Measurements from ENCODE around the gene REM2. TPM values are rescaled to one million over a fixed set of nuclear protein-coding genes. Genes with fewer than 3 reads are reported as not detected.

The REM2 gene
- total RNA-seq, 1 donor from 2014 or later: 0.18 TPM

DNA sequence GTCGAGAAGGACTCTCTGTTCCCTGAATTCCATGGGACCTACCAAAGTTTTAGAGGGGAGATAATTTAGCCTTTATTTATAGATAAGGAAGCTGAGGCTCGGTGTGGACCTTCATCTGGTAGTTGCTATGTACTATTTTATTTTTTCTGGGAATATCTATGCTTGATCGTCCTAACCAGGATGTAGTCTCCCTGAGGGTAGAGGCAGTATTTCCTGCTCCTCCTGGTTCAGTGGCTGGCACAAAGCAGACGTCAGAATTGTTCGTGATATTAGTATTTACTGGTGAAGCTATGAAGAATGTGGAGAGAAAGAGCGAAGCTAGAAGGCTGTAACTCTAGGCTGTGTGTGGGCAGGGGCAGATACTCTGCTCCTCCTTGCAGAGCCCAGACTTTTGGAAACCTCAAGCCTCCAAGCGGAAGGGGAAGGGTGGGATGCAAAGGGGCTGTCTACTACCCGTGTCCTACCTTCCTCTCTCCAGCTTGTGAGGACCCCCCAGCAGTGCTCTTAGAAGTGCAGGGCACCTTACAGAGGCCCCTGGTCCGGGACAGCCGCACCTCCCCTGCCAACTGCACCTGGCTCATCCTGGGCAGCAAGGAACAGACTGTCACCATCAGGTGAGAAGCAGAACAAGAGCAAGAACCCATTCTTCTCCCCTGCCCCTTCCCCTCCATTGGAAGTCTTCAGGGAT, 10.0 kb upstream of the REM2 start:
- DNase-seq (ENCODE audit: low spot score): no peak

DNA sequence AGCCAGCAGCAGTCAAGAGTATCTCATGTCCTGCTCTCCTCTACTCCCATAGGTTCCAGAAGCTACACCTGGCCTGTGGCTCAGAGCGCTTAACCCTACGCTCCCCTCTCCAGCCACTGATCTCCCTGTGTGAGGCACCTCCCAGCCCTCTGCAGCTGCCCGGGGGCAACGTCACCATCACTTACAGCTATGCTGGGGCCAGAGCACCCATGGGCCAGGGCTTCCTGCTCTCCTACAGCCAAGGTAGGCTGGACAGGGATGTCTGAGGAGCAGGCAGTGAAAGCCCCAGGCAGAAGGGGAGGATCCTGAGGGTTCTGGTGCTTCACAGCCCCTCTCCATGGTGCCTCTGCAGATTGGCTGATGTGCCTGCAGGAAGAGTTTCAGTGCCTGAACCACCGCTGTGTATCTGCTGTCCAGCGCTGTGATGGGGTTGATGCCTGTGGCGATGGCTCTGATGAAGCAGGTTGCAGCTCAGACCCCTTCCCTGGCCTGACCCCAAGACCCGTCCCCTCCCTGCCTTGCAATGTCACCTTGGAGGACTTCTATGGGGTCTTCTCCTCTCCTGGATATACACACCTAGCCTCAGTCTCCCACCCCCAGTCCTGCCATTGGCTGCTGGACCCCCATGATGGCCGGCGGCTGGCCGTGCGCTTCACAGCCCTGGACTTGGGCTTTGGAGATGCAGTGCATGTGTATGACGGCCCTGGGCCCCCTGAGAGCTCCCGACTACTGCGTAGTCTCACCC, 7.8 kb upstream of the REM2 start:
- no peak for DNase-seq (ENCODE audit: low spot score)

DNA sequence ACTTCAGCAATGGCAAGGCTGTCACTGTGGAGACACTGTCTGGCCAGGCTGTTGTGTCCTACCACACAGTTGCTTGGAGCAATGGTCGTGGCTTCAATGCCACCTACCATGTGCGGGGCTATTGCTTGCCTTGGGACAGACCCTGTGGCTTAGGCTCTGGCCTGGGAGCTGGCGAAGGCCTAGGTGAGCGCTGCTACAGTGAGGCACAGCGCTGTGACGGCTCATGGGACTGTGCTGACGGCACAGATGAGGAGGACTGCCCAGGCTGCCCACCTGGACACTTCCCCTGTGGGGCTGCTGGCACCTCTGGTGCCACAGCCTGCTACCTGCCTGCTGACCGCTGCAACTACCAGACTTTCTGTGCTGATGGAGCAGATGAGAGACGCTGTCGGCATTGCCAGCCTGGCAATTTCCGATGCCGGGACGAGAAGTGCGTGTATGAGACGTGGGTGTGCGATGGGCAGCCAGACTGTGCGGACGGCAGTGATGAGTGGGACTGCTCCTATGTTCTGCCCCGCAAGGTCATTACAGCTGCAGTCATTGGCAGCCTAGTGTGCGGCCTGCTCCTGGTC, 7.2 kb upstream of the REM2 start:
- DNase-seq (ENCODE audit: low spot score): no peak

- no peak for DNase-seq (ENCODE audit: low spot score)
Observed at GRCh38 chr14:22877000-22877501, 6.0 kb upstream of the REM2 start.

- DNase-seq (ENCODE audit: low spot score): no peak
Observed at GRCh38 chr14:22878271-22879246, 4.5 kb upstream of the REM2 start.

- DNase-seq (ENCODE audit: low spot score): no peak
Observed at GRCh38 chr14:22882064-22882463, 958 bp upstream of the REM2 start.

DNA sequence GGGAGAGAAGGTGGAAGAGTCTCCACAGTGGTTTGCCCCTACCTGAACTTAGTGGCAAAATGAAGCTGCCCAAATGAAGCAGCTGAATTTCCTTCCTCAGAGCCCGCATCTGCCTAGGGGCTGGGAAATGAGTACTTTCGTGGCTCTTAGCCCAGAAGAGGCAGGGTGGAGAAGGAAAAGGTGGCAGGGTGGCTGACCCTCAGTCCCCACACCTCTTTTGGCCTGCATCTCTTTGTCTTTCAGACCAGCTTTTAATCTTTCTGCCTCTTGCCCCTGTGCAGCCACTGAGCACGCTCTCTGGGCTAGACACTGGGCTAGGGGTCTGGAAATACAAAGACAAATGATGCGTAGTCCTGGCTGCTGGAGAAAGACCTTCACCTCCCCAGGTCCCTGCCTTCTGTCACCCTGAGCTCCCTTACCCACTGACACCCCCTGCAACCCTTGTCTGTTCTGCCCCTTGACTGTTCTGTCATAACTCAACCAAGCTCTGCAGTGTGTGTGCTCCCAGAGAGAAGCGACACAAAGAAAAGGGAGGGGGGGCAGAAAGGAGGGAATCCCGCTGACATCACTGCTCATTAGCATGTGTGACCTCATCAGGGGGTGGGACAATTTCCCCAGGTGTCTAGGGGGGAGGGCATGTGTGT, 371 bp upstream of the REM2 start:
- DNase-seq (ENCODE audit: low spot score): no peak

- no peak for DNase-seq (ENCODE audit: low spot score)
Observed at GRCh38 chr14:22884076-22884737, 1.2 kb downstream of the REM2 start.

DNA sequence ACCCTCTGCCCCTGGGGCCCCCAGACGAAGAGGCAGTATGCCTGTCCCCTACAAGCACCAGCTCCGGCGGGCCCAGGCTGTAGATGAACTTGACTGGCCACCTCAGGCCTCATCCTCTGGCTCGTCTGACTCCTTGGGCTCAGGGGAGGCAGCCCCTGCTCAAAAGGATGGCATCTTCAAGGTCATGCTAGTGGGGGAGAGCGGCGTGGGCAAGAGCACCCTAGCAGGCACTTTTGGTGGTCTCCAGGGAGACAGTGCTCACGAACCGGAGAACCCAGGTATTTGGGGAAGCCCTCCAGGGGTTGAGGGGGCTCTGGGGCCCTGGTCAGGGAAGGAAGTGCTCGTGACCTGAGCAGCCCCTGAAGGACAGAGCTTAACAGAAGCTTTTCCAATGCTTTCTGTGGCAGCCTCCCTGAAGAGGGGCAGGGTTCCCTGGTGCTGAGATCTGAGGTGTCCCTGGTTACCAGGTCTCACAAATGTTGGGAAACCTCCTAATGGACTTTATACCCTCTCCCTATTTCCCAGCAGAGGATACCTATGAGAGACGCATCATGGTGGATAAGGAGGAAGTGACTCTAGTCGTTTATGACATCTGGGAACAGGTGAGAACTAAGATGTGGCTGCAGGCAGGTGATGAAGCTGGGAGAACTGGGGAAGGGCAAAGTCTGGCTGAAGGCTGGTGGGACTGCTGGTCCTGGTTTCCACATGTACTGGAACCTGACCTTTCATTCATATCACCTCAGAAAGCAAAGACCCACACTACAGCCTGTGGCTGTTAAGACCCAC, 1.9 kb downstream of the REM2 start:
- no peak for DNase-seq (ENCODE audit: low spot score)

GRCh38 chr14:22885975-22886374, 3.0 kb downstream of the REM2 start:
- DNase-seq (ENCODE audit: low spot score): no peak

GRCh38 chr14:22886500-22887259, 3.7 kb downstream of the REM2 start:
- peak; percentile 81 for DNase-seq (ENCODE audit: low spot score)

- DNase-seq (ENCODE audit: low spot score): peak; percentile 81
Observed at GRCh38 chr14:22887260-22887989, 4.4 kb downstream of the REM2 start.

GRCh38 chr14:22887990-22888378, 5.0 kb downstream of the REM2 start:
- DNase-seq (ENCODE audit: low spot score): no peak

DNA sequence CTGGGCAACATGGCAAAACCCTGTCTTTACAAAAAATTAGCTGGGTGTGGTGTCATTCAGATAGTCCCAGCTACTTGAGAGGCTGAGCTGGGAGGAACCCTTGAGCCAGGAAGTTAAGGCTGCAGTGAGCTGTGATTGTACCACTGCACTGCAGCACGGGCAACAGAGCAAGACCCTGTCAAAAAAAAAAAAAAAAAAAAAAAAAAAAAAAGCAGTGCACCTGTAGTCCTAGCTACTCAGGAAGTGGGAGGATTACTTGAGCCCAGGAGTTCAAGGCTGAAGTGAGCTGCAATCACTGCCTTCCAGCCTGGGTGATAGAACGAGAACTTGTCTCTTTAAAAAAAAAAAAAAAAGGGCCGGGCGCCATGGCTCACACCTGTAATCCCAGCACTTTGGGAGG, 5.6 kb downstream of the REM2 start:
- DNase-seq (ENCODE audit: low spot score): no peak

GRCh38 chr14:22890416-22890815, 7.4 kb downstream of the REM2 start:
- no peak for DNase-seq (ENCODE audit: low spot score)

- DNase-seq (ENCODE audit: low spot score): no peak
Observed at GRCh38 chr14:22892488-22892887, 9.5 kb downstream of the REM2 start.

DNA sequence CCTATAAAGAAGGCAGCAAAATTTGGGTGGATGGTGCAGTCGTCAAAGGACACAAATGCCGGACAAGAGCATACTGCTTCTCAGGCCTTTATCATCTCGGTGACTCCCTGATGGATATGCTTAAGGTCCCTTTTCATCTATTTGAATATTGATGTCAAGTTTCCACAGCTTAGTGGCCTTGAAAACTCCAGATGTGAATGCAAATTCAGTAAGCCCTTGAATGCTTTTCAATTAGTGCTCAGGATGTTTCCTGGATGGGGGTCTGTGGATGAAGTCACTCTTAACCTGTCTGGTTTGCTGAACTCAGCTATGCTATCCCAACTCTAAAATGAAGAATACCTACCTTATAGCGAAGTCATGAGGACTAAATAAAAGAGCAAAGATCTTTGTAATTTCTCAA, 10.7 kb downstream of the REM2 start:
- DNase-seq (ENCODE audit: low spot score): no peak

- no peak for DNase-seq (ENCODE audit: low spot score)
Observed at GRCh38 chr14:22895402-22895801, 12.4 kb downstream of the REM2 start.
